Measurements from ENCODE around the gene JAM3.

DNA sequence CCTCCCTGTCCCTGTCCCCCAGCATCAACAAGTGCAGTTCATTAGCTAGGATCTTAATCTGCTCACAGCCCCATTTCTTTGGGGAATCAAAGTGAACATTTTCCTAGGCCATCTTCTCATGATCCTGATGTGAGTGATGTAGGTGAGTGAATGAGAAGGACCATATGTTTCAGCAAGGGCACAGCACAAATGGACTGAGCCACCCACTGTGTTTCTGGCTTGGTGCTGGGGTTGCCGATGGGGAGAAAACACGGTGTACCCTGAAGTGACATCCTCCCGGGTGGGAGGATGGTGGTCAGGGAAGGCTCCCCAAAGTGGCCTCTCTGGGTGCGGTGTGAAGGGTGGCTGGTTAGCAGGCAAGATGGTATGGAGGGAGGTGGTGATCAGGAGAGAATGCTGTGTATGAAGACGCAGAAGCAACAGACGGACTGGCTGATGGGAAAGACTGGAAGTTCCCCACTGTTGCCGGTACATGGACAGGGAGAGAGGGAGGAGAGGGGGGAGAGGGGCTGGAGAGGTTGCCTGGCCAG is 72.2 kb downstream of the JAM3 start:
- no peak for TF ChIP-seq EZH2phosphoT487 (IDR thresholded peaks at IDR 0.05; ENCODE audit: borderline replicate concordance, low read length)
- TF ChIP-seq, protein P1, sequence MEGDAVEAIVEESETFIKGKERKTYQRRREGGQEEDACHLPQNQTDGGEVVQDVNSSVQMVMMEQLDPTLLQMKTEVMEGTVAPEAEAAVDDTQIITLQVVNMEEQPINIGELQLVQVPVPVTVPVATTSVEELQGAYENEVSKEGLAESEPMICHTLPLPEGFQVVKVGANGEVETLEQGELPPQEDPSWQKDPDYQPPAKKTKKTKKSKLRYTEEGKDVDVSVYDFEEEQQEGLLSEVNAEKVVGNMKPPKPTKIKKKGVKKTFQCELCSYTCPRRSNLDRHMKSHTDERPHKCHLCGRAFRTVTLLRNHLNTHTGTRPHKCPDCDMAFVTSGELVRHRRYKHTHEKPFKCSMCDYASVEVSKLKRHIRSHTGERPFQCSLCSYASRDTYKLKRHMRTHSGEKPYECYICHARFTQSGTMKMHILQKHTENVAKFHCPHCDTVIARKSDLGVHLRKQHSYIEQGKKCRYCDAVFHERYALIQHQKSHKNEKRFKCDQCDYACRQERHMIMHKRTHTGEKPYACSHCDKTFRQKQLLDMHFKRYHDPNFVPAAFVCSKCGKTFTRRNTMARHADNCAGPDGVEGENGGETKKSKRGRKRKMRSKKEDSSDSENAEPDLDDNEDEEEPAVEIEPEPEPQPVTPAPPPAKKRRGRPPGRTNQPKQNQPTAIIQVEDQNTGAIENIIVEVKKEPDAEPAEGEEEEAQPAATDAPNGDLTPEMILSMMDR (conservative IDR thresholded peaks at IDR 0.05; ENCODE audit: low read depth, low read length): no peak
